ENCODE measurements around the gene OPA3.
"Not testable (repeated sequence)": the region's sequence is repeated elsewhere in the genome, so short reads cannot be mapped to it uniquely, and the experiment has no call there.

OPA3 gene

GRCh38 chr19:45517641-45518468 is 66.7 kb downstream of the OPA3 start:
- no peak for DNase-seq

DNA sequence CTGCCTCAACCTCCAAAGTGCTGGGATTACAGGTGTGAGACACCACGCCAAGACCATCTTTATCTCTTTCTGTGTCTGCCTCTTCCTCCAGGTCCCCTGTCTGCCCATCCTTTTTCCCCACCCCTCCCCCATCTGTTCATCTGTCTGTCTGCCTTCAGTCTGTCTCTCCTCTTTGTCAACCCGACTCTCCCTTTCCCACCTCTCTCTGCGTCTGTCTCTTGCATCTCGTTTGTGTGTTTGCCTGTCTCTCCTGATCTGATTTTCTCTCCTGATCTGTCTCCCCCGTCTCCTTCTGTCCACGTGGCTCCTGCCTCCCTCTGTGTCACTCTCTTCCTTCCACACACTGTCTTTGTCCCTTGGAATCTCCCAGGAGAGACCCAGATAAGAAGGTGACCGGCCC is 67.4 kb downstream of the OPA3 start:
- DNase-seq: no peak

GRCh38 chr19:45515807-45516401 is 68.7 kb downstream of the OPA3 start:
- DNase-seq: no peak

GRCh38 chr19:45515081-45515624 is 69.4 kb downstream of the OPA3 start:
- DNase-seq: no peak

- DNase-seq: no peak
Observed at GRCh38 chr19:45514376-45515051, 70.1 kb downstream of the OPA3 start.

DNA sequence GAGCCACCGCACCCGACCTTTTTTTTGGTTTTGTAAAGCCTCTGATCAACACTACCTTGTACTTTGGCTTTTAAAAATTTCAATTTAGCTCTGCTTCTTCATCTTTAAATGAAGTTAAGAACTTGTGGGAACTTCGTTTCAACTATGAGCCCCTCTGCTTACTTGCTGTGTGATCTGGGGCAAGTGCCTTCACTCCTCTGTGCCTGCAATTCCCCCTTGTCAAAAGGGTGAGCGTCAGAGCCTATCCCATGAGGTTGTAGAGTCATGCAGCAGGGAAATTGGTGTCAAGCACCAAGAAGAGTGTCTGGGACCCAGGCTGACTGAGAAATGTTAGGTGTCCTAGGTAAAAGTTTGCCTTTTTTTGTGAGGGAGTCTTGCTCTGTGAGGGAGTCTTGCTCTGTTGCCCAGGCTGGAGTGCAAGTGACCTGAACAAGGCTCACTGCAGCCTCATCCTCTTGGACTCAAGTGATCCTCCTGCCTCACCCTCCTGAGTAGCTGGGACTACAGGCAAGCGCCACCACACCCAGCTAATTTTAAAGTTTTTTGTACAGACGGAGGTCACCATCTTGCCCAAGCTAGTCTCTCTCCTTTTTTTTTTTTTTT is 71.6 kb downstream of the OPA3 start:
- DNase-seq: no peak

- no peak for DNase-seq
Observed at GRCh38 chr19:45511074-45511473, 73.5 kb downstream of the OPA3 start.

GRCh38 chr19:45510352-45510751 is 74.2 kb downstream of the OPA3 start:
- not testable (repeated sequence) for DNase-seq

- DNase-seq: no peak
Observed at GRCh38 chr19:45509692-45510015, 74.9 kb downstream of the OPA3 start.

DNA sequence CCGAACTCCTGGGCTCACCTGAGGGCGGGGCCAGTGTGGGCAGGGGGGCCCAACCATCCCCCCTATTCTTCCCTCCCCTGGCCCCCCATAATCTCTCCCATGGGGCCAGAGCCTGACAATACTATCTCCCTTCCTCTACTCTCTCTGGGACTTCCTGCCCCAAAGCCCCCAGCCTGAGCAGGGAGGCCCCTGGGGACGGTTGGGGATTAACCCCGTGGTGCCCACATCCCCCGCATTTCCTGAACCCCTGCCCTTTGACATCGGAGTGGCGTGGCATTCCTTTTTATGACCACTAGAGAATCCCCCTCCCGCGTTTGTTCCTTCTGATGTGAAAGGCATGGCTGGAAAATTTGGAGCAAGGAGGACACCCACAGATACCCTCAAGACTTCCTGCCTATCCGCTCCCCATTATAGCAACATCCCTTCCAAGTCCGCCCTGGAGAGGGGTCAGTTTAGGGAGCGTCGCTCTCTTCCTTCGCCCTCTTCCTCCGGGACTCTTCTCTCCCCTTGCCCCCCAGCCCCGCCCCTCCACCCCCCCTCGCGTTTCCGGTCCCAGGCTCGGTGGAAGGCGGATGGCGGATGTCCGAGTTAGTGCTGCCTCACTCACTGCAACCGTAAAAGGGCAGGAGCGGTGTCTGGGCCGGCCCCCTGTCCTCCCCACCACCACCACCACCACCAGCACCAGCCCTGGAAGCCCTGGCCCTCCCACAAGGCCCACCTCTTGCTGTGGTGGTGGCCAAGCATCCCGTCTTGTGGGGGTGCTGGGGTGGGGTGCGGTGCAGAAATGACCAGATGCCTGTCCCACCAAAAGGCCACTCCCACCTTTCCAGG is 75.5 kb downstream of the OPA3 start:
- DNase-seq: no peak

DNA sequence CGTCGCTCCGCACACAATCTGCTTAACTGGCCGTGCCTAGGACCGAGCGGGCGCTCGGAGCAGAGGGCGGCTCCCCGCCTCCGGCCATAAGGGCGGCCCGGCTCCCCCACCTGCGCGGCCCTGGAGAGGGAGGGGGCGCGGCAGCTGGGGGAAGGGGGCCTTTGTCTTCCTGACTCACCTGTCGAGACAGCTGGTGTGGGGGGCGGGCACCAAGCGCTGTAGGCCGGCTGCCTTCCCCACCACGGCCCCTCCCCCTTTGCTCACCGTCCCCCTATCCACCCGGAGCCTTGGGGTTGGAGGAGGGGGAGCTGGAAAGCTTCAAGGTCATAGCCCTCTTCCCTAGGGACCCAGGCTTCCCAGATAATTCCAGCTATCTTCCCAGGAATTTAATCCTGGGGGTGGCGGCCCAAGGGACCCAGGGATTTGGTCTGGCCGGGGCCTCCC is 76.2 kb downstream of the OPA3 start:
- DNase-seq: no peak

GRCh38 chr19:45507872-45508416 is 76.7 kb downstream of the OPA3 start:
- DNase-seq: no peak

GRCh38 chr19:45506989-45507871 is 77.4 kb downstream of the OPA3 start, which contains the start of gene VASP:
Gene VASP, plus strand, starts transcription at chr19:45507479. Its CDS starts 293 bp downstream, at chr19:45507772.
- peak; percentile 84 to 90 for DNase-seq

DNA sequence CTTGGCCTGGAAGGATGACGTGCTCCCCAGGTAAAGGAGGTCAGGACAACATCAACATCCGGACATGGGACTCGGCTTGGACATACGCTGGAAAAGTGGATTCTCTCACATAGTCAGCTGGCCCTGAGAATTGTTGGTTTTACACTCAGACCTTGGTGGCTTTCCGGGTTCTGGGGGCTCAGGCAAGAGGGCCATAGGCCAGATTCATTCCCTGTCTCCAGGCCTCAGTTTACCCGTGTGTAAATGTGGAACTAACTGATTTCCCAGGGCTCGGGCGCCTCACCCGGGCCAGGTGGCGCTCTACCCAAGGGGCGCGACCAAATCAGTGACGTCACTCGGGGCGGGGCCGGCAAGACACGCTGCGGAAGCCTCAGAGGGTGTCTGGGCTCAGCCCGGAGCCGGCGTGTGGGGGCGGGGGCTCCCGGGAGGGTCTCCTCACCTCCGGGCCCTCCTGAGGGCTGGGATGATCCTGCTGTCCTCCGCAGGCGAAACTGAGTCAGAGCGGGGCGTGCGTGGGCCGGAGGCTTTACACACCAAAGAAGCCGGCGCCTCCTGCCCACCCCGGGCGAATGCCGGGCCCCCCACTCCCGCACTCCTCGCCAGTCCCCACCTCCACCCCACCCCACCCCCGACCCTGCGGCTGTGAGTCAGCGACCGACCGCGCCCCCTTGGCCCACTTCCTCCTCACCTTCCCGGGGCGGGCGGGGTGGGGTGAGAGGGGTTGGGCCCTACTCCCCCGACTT is 78.2 kb downstream of the OPA3 start:
- peak; percentile 82 to 95 for DNase-seq

- DNase-seq: no peak
Observed at GRCh38 chr19:45505996-45506245, 78.7 kb downstream of the OPA3 start.

DNA sequence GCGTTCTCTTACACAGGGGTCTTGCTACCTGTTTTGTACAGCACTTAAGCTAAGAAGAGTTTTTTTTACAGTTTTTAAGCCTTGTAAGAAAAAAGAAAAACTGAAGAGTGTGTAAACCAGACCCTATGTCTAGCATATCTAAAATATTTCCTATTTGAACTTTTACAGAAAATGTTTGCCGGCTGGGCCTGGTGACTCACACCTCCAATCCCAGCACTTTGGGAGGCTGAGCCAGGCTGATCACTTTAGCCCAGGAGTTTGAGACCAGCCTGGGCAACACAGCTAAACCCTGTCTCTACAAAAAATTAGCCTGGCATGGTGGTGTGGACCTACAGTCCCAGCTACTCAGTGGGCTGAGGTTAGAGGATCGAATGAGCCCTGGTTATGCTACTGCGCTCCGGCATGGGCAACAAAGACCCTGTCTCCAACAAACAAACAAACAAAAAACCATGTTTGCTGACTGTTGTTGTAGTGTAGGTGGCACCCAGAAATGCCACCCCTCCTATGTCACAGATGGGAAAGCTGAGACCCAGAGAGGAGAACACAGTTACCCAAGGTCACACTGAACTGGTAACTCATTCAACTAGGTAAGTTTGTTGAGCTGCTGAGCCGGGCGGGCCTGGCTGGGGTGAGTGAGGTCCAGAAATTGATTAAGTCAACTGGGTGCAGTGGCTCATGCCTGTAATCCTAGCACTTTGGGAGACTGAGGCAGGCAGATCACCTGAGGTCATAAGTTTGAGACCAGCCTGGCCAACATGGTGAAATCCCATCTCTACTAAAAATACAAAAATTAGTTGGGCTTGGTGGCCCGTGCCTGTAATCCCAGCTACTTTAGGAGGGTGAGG is 79.2 kb downstream of the OPA3 start:
- no peak for DNase-seq

- DNase-seq: no peak
Observed at GRCh38 chr19:45503909-45504308, 80.7 kb downstream of the OPA3 start.

DNA sequence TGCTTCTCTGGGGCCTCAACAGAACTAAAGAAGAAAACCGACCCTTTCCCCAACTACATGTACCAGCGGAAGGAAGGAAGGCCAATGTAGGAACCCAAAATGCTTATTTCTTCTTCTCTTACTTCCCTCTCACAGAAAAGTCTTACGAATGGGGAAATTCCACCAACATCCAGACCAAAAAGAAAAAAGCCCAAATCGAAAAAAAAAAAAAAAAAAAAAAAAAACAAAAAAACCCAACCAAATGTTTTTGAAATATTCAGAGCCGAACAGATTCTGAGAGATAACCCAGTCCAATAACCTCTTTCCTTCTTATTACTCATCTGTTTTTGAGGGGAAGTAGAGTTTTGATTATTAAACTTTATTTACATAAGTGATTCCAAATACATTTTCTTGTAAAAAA is 82.5 kb downstream of the OPA3 start:
- DNase-seq: no peak

- no peak for DNase-seq
Observed at GRCh38 chr19:45501730-45502014, 82.9 kb downstream of the OPA3 start.
